GM19193 (cell line): ENCODE data around the gene SPRR5.

Source experiments
- POLR2A ChIP-seq: IDR thresholded peaks from 4 replicates; pipeline ENCODE4 v1.6.1; 2011; ENCODE audit not compliant: insufficient read depth, insufficient read length; ENCODE audit errors: extremely low read depth

Gene SPRR5

GRCh38 chr1:152962876-152963415, 15.9 kb downstream of the SPRR5 start:
- TF ChIP-seq POLR2A = no peak

GRCh38 chr1:152964536-152964935, 17.5 kb downstream of the SPRR5 start:
- TF ChIP-seq POLR2A = no peak

GRCh38 chr1:152965853-152966252, 18.8 kb downstream of the SPRR5 start:
- TF ChIP-seq POLR2A = no peak

- TF ChIP-seq POLR2A = no peak
Measured at GRCh38 chr1:152967201-152967600, 20.2 kb downstream of the SPRR5 start.

- no peak for TF ChIP-seq POLR2A
Measured at GRCh38 chr1:152968248-152968647, 21.2 kb downstream of the SPRR5 start.

GRCh38 chr1:152969036-152969435, 22.0 kb downstream of the SPRR5 start:
- no peak for TF ChIP-seq POLR2A

GRCh38 chr1:152970495-152970894, 23.5 kb downstream of the SPRR5 start, which contains the start of gene SPRR4:
Gene SPRR4, plus strand, starts transcription at chr1:152970648. Its CDS starts 1,243 bp downstream, at chr1:152971891.
- TF ChIP-seq POLR2A = no peak

GRCh38 chr1:152972196-152972886, 25.3 kb downstream of the SPRR5 start:
- no peak for TF ChIP-seq POLR2A

GRCh38 chr1:152976688-152977087, 29.7 kb downstream of the SPRR5 start:
- TF ChIP-seq POLR2A = no peak

- no peak for TF ChIP-seq POLR2A
Measured at GRCh38 chr1:152977614-152978013, 30.6 kb downstream of the SPRR5 start.

GRCh38 chr1:152980676-152981075, 33.7 kb downstream of the SPRR5 start:
- no peak for TF ChIP-seq POLR2A

GRCh38 chr1:152981146-152981871, 34.3 kb downstream of the SPRR5 start:
- TF ChIP-seq POLR2A = no peak

- no peak for TF ChIP-seq POLR2A
Measured at GRCh38 chr1:152982076-152982475, 35.1 kb downstream of the SPRR5 start.

GRCh38 chr1:152983234-152983633, 36.2 kb downstream of the SPRR5 start:
- TF ChIP-seq POLR2A = no peak

GRCh38 chr1:152983743-152984142, 36.7 kb downstream of the SPRR5 start, which contains the start of gene SPRR1A:
Gene SPRR1A, plus strand, starts transcription at chr1:152984081. Its CDS starts 1,150 bp downstream, at chr1:152985231.
- TF ChIP-seq POLR2A = no peak

GRCh38 chr1:152986578-152986977, 39.6 kb downstream of the SPRR5 start:
- TF ChIP-seq POLR2A = no peak

- TF ChIP-seq POLR2A = no peak
Measured at GRCh38 chr1:152993186-152993585, 46.2 kb downstream of the SPRR5 start.

GRCh38 chr1:152995842-152996241, 48.8 kb downstream of the SPRR5 start:
- TF ChIP-seq POLR2A = no peak
